Esophagus (tissue), 2 donors: ENCODE data around the gene CCDC88C. TPM values are rescaled to one million over a fixed set of nuclear protein-coding genes. Genes with fewer than 3 reads are reported as not detected.

Experiments
- H3K27ac ChIP-seq, 2 donors: one replicate each; pipeline ENCODE4 v1.5.1; 2013; ENCODE audit warnings: low read depth in 2 of 2, mild to moderate bottlenecking in 2 of 2, inconsistent platforms in 1 of 2, low read length in 1 of 2, moderate library complexity in 1 of 2
- H3K27me3 ChIP-seq, 2 donors: one replicate each; pipeline ENCODE4 v1.6.1; 2013; ENCODE audit warnings: low read length in 2 of 2, control low read depth in 1 of 2, mild to moderate bottlenecking in 1 of 2; ENCODE audit not compliant: insufficient read depth in 2 of 2, control insufficient read depth in 1 of 2
- H3K36me3 ChIP-seq, 2 donors: one replicate each; pipeline ENCODE4 v1.6.1; 2013; ENCODE audit warnings: low read length in 1 of 2; ENCODE audit not compliant: control insufficient read depth in 2 of 2, insufficient read depth in 2 of 2
- H3K4me1 ChIP-seq, 2 donors: one replicate each; pipeline ENCODE4 v1.6.1; 2013; ENCODE audit warnings: low read length in 1 of 2; ENCODE audit not compliant: control insufficient read depth in 2 of 2, insufficient read depth in 2 of 2
- H3K4me3 ChIP-seq, 2 donors: one replicate each; pipeline ENCODE4 v1.5.1; 2013; ENCODE audit warnings: low read length in 2 of 2, mild to moderate bottlenecking in 2 of 2, low read depth in 1 of 2, moderate library complexity in 1 of 2
- H3K9me3 ChIP-seq, 2 donors: one replicate each; pipeline ENCODE4 v1.6.1; 2013; ENCODE audit warnings: mild to moderate bottlenecking in 2 of 2, low read depth in 1 of 2, low read length in 1 of 2, moderate library complexity in 1 of 2; ENCODE audit not compliant: control insufficient read depth in 2 of 2, insufficient read depth in 1 of 2
- WGBS, 2 donors: extraction: QIAGEN DNeasy Blood & Tissue Kit; methylation state at CpG; one replicate each; pipeline ENCODE4 v1.1.7; 2013; 5-methylcytosine and 5-hydroxymethylcytosine counted together
- polyA plus RNA-seq, 2 donors: library from polyadenylated mRNA; stranded (reverse); fragments of 200-250 nt; gene quantifications; one replicate each; pipeline ENCODE4 v1.2.3, GENCODE V29; 2013
- donor health status: healthy with polysubstance abuse.
- donor health status: Bipolar disorder and iron deficiency.

CCDC88C gene
- polyA plus RNA-seq, 2 donors, result 11.0 to 18.5 TPM

GRCh38 chr14:91326514-91327249 lies 90.9 kb downstream of the CCDC88C start:
- Histone ChIP-seq H3K9me3 (no peaks in the 10 kb centered on the region), H3K4me3 (no peak overlapping the region), H3K4me1 (peaks cover 1 to 3% of the 10 kb centered on the region in 2 donors), H3K36me3 (peaks cover 5 to 7% of the 10 kb centered on the region in 2 donors), H3K27ac (no peak overlapping the region), H3K27me3 (no peaks in the 10 kb centered on the region)
- WGBS, 2 donors, result 70 to 75% methylated on average over 14 of the region's 14 CpGs

DNA sequence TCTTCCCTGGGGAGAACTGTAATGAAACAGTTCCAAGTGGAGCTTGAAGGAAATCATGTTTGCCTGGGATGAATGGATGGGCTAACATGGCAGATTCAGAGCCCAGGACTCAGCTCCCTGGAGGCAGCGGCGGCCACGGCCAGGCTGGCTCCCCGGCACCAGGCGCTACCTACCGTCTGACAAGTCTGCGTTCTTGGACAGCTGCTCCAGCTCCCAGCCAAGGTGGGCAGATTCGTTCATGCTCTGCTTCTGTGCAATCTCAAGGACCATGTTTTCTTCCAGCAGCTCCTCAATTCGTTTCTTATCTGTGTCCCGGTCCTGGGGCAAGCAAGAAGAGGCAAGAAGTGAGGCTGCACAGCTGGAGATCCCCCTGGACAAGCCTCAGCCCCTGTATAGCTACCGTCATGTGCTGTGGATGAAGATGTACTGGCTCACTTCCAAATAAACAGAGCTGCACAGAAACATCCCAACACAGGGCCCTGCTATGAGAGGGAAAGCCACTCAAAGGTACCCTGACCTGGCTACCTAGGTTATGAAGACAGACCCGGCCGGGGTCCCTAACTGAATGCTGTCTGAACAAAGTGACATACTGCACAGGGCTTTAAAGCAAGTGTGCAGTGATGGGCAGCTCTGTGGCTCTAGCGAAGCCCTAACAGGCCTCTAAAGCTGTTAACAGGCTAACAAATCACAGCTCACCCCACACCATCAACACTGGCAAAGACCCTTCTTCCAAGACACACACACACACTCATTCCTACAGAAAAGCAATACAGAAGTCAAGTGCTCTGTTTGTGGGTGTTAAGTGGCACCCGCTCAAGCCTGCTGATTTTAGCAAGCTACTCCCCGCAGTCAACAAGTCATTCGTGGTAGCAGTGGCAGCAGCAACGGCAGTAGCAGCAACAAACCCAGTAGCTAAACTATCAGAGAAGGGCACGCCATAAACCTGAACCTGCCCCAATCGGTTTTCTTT lies 92.7 kb downstream of the CCDC88C start:
- no peaks in the 10 kb centered on the region for H3K9me3 ChIP-seq
- WGBS, 2 donors, result 70 to 76% methylated on average over 20 of the region's 20 CpGs
- peaks cover 0 to 3% of the 10 kb centered on the region in 2 donors for H3K4me1 ChIP-seq
- peaks cover 5 to 6% of the 10 kb centered on the region in 2 donors for H3K36me3 ChIP-seq
- H3K27me3 ChIP-seq, result no peaks in the 10 kb centered on the region
- H3K4me3 ChIP-seq, result no peak overlapping the region
- H3K27ac ChIP-seq, result peak overlapping the region; percentile 47 to 52

DNA sequence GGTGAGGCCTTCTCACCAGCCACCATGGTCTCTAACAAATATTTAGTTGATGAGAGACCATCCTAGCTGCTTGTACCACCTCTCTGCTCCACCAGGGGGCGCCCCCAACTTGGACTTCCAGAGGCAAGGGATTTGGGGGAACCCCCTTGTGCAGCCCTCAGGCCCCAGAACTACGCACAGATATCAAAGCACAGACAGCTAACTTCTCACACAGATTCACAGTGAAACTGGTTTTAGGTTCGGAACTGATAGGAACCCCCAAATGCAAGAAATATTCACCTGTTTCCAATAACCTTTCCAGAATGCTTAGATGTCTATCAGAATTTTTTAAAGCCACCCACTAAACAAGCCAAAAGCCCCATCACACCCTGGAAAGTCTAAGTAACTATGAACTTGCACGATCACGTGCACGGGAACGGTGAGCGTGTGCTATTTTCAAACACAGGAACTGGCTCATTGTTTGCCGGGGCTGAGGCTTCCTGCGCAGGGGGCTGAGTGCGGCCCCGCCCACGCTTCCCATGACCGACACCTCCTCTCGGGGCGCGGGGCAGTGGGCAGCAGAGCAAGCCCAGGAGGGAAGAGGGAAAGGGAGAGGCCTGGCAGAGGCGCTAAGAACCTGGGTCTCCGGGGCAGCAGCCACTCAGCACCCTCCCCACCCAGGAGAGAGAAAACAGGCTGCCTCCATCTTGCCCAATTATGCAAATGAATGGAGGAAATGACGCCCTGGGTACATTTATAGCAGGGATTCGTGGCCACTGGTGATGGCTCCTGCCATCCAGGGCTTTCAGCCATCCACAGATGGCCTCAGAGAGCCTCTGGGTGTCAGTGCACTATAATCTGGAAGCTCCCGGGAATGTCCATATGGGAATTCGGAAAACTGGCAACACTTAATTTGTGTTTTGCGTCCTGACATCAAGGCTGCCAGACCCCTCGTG lies 93.7 kb downstream of the CCDC88C start:
- H3K27ac ChIP-seq, result peak overlapping the region; percentile 47 to 68
- WGBS, 2 donors, result 36 to 39% methylated on average over 24 to 25 of the region's 25 CpGs
- peaks cover 5 to 10% of the 10 kb centered on the region in 2 donors for H3K36me3 ChIP-seq
- no peaks in the 10 kb centered on the region for H3K27me3 ChIP-seq
- H3K4me1 ChIP-seq, result peaks cover 0 to 3% of the 10 kb centered on the region in 2 donors
- H3K9me3 ChIP-seq, result no peaks in the 10 kb centered on the region
- H3K4me3 ChIP-seq, result peak overlapping the region in 1 of 2 donors; percentile 23

GRCh38 chr14:91323031-91323430 lies 94.6 kb downstream of the CCDC88C start:
- peaks cover 0 to 12% of the 10 kb centered on the region in 2 donors for H3K36me3 ChIP-seq
- H3K27me3 ChIP-seq, result no peaks in the 10 kb centered on the region
- H3K4me1 ChIP-seq, result peaks cover 0 to 3% of the 10 kb centered on the region in 2 donors
- H3K9me3 ChIP-seq, result no peaks in the 10 kb centered on the region
- H3K27ac ChIP-seq, result no peak overlapping the region
- 87 to 91% methylated on average over 6 of the region's 6 CpGs for WGBS, 2 donors
- H3K4me3 ChIP-seq, result no peak overlapping the region

- peaks cover 0 to 3% of the 10 kb centered on the region in 2 donors for H3K4me1 ChIP-seq
- no peaks in the 10 kb centered on the region for H3K9me3 ChIP-seq
- H3K27ac ChIP-seq, result no peak overlapping the region
- H3K36me3 ChIP-seq, result peaks cover 0 to 12% of the 10 kb centered on the region in 2 donors
- no peak overlapping the region for H3K4me3 ChIP-seq
- WGBS, 2 donors, result 81 to 88% methylated on average over 6 of the region's 6 CpGs
- no peaks in the 10 kb centered on the region for H3K27me3 ChIP-seq
Observed at GRCh38 chr14:91322623-91323022, 95.0 kb downstream of the CCDC88C start.

DNA sequence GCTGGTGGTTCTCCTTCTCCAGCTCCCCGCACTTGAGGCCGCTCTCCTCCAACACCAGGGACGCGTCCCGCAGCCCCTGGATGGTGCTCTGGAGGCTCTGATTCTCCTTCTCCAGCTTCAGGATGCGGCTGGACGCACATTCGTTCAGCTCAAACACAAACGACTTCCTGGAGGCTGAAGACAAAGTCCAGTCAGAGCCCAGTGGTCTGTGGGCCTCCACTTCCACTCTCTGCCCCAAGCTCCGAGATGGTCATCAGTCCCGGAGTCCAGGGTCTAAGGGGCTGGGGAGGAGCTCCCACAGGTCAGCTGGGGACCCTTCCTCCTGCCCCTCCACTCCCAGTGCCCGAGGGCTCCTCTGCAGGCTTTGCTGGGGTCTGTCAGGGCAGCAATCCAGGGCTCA lies 96.5 kb downstream of the CCDC88C start:
- no peak overlapping the region for H3K27ac ChIP-seq
- H3K27me3 ChIP-seq, result no peaks in the 10 kb centered on the region
- H3K4me3 ChIP-seq, result no peak overlapping the region
- no peaks in the 10 kb centered on the region for H3K9me3 ChIP-seq
- WGBS, 2 donors, result 87 to 93% methylated on average over 12 of the region's 12 CpGs
- peaks cover 0 to 3% of the 10 kb centered on the region in 2 donors for H3K4me1 ChIP-seq
- peaks cover 0 to 12% of the 10 kb centered on the region in 2 donors for H3K36me3 ChIP-seq

- Histone ChIP-seq H3K4me3 (no peak overlapping the region), H3K9me3 (no peaks in the 10 kb centered on the region), H3K36me3 (peaks cover 0 to 15% of the 10 kb centered on the region in 2 donors), H3K27ac (no peak overlapping the region), H3K27me3 (no peaks in the 10 kb centered on the region), H3K4me1 (peaks cover 0 to 3% of the 10 kb centered on the region in 2 donors)
- WGBS, 2 donors, result 95% methylated on average over 9 of the region's 9 CpGs
Observed at GRCh38 chr14:91320266-91320665, 97.4 kb downstream of the CCDC88C start.

DNA sequence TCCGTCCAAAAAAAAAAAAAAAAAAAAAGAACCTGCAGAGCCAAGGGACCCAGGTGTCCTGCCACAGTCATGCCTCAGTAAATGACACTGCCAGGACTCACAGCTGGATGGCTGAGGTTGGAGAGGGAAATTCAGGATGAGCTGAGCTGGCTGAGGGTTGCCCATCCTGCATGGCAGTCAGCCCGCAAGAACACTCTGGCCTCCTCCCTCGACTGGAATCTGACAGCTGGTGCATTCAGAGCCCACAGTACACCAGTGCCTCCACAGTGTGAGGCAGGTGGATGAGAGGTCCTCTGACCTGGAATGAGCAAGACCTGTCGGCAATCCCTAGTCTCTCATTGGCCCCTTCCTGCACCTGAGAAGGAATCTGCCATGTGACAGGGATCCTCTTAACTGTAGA lies 98.7 kb downstream of the CCDC88C start:
- H3K36me3 ChIP-seq, result peaks cover 0 to 21% of the 10 kb centered on the region in 2 donors
- WGBS, 2 donors, result 54 to 75% methylated on average over 3 to 4 of the region's 4 CpGs
- no peaks in the 10 kb centered on the region for H3K4me1 ChIP-seq
- no peak overlapping the region for H3K27ac ChIP-seq
- H3K4me3 ChIP-seq, result no peak overlapping the region
- no peaks in the 10 kb centered on the region for H3K27me3 ChIP-seq
- no peaks in the 10 kb centered on the region for H3K9me3 ChIP-seq
